GM12864 (cell line): Measurements from ENCODE around the gene QSOX2.

Experiments used
- DNase-seq: peaks from one replicate; pipeline ENCODE4 v3.0.0-alpha.2; 2011; ENCODE audit warnings: low read depth
- H3K4me3 ChIP-seq: 2 replicates; pipeline ENCODE4 v1.5.1; 2011; ENCODE audit warnings: mild to moderate bottlenecking, low read depth, low read length, control low read depth
- CTCF ChIP-seq: IDR thresholded peaks from 2 replicates; pipeline ENCODE4 v1.5.1; 2011; ENCODE audit warnings: low read depth, mild to moderate bottlenecking, moderate library complexity, low read length, control low read depth, inconsistent platforms; ENCODE audit errors: missing control alignments

The QSOX2 gene

GRCh38 chr9:136253246-136254130 lies 7.9 kb upstream of the QSOX2 start:
- no peak for DNase-seq
- TF ChIP-seq CTCF: no peak
- H3K4me3 ChIP-seq: no peak overlapping the region

GRCh38 chr9:136252846-136253245 lies 7.2 kb upstream of the QSOX2 start:
- no peak overlapping the region for H3K4me3 ChIP-seq
- TF ChIP-seq CTCF: no peak
- DNase-seq: no peak

- no peak overlapping the region for H3K4me3 ChIP-seq
- DNase-seq: no peak
- no peak for TF ChIP-seq CTCF
Measured at GRCh38 chr9:136252281-136252680, 6.7 kb upstream of the QSOX2 start.

- no peak for TF ChIP-seq CTCF
- no peak overlapping the region for H3K4me3 ChIP-seq
- no peak for DNase-seq
Measured at GRCh38 chr9:136251264-136252115, 5.9 kb upstream of the QSOX2 start.

- H3K4me3 ChIP-seq: no peak overlapping the region
- TF ChIP-seq CTCF: no peak
- no peak for DNase-seq
Measured at GRCh38 chr9:136250676-136251075, 5.1 kb upstream of the QSOX2 start.

- no peak for DNase-seq
- no peak for TF ChIP-seq CTCF
- no peak overlapping the region for H3K4me3 ChIP-seq
Measured at GRCh38 chr9:136249877-136250559, 4.4 kb upstream of the QSOX2 start.
